ENCODE measurements around the gene PYGB. TPM values are rescaled to one million over a fixed set of nuclear protein-coding genes. Genes with fewer than 3 reads are reported as not detected.

The PYGB gene
- total RNA-seq, 1 donor = 194 TPM

- no peak overlapping the region for H2AFZ ChIP-seq (ENCODE audit: low read length)
- H4K20me1 ChIP-seq (ENCODE audit: insufficient read depth, low read length) = no peaks in the 10 kb centered on the region
- H3K4me1 ChIP-seq (ENCODE audit: insufficient read depth, low read length) = peaks cover 26% of the 10 kb centered on the region
- TF ChIP-seq CTCF (IDR thresholded peaks at IDR 0.05; ENCODE audit: extremely low read depth, low read depth, low read length) = no peak
- H3K27me3 ChIP-seq (ENCODE audit: insufficient read depth, low read length) = no peaks in the 10 kb centered on the region
- peak overlapping the region; percentile 34 for H3K27ac ChIP-seq (ENCODE audit: low read depth, low read length)
- no peaks in the 10 kb centered on the region for H3K79me2 ChIP-seq (ENCODE audit: insufficient read depth, low read length)
- H3K4me2 ChIP-seq (ENCODE audit: insufficient read depth, low read length) = peak overlapping the region; percentile 21
- no peaks in the 10 kb centered on the region for H3K9me3 ChIP-seq (ENCODE audit: low read depth, low read length)
- peaks cover 14% of the 10 kb centered on the region for H3K36me3 ChIP-seq (ENCODE audit: insufficient read depth, low read length)
- no peak overlapping the region for H3K4me3 ChIP-seq (ENCODE audit: insufficient read depth, low read length)
- DNase-seq (ENCODE audit: insufficient read length, low spot score, missing footprints) = peak; percentile 51
Observed at GRCh38 chr20:25226433-25227316, 21.2 kb upstream of the PYGB start.

- TF ChIP-seq CTCF (IDR thresholded peaks at IDR 0.05; ENCODE audit: extremely low read depth, low read depth, low read length) = no peak
- H3K9me3 ChIP-seq (ENCODE audit: low read depth, low read length) = no peaks in the 10 kb centered on the region
- H3K79me2 ChIP-seq (ENCODE audit: insufficient read depth, low read length) = no peaks in the 10 kb centered on the region
- H3K4me2 ChIP-seq (ENCODE audit: insufficient read depth, low read length) = peak overlapping the region; percentile 21
- DNase-seq (ENCODE audit: insufficient read length, low spot score, missing footprints) = peak; percentile 89
- H2AFZ ChIP-seq (ENCODE audit: low read length) = no peak overlapping the region
- H3K36me3 ChIP-seq (ENCODE audit: insufficient read depth, low read length) = peaks cover 14% of the 10 kb centered on the region
- H4K20me1 ChIP-seq (ENCODE audit: insufficient read depth, low read length) = no peaks in the 10 kb centered on the region
- H3K27me3 ChIP-seq (ENCODE audit: insufficient read depth, low read length) = no peaks in the 10 kb centered on the region
- H3K4me3 ChIP-seq (ENCODE audit: insufficient read depth, low read length) = no peak overlapping the region
- peak overlapping the region; percentile 34 for H3K27ac ChIP-seq (ENCODE audit: low read depth, low read length)
- H3K4me1 ChIP-seq (ENCODE audit: insufficient read depth, low read length) = peaks cover 26% of the 10 kb centered on the region
Observed at GRCh38 chr20:25227317-25227831, 20.5 kb upstream of the PYGB start.

- no peaks in the 10 kb centered on the region for H3K9me3 ChIP-seq (ENCODE audit: low read depth, low read length)
- no peak for DNase-seq (ENCODE audit: insufficient read length, low spot score, missing footprints)
- TF ChIP-seq CTCF (IDR thresholded peaks at IDR 0.05; ENCODE audit: extremely low read depth, low read depth, low read length) = no peak
- no peak overlapping the region for H3K27ac ChIP-seq (ENCODE audit: low read depth, low read length)
- no peak overlapping the region for H3K4me2 ChIP-seq (ENCODE audit: insufficient read depth, low read length)
- no peak overlapping the region for H2AFZ ChIP-seq (ENCODE audit: low read length)
- no peaks in the 10 kb centered on the region for H3K79me2 ChIP-seq (ENCODE audit: insufficient read depth, low read length)
- no peaks in the 10 kb centered on the region for H3K27me3 ChIP-seq (ENCODE audit: insufficient read depth, low read length)
- H3K36me3 ChIP-seq (ENCODE audit: insufficient read depth, low read length) = peaks cover 9% of the 10 kb centered on the region
- no peaks in the 10 kb centered on the region for H4K20me1 ChIP-seq (ENCODE audit: insufficient read depth, low read length)
- H3K4me1 ChIP-seq (ENCODE audit: insufficient read depth, low read length) = peaks cover 28% of the 10 kb centered on the region
- H3K4me3 ChIP-seq (ENCODE audit: insufficient read depth, low read length) = no peak overlapping the region
Observed at GRCh38 chr20:25229486-25230165, 18.3 kb upstream of the PYGB start.
